HG03521 (cell line): ENCODE results near the gene SLC23A2.
"Not testable (repeated sequence)": the region's sequence is repeated elsewhere in the genome, so short reads cannot be mapped to it uniquely, and the experiment has no call there.

Source experiments
- ATAC-seq: cut with Tn5 transposase; IDR thresholded peaks from one replicate; pipeline ENCODE4 v1.9.1; 2021; ENCODE audit warnings: mild to moderate bottlenecking, moderate library complexity; ENCODE audit not compliant: unreplicated experiment

The SLC23A2 gene

GRCh38 chr20:4883546-4883945, 117.8 kb downstream of the SLC23A2 start:
- no peak for ATAC-seq

- ATAC-seq, result no peak
Observed at GRCh38 chr20:4883051-4883450, 118.3 kb downstream of the SLC23A2 start.

GRCh38 chr20:4881006-4881730, 120.1 kb downstream of the SLC23A2 start:
- no peak for ATAC-seq

- no peak for ATAC-seq
Observed at GRCh38 chr20:4880051-4880450, 121.3 kb downstream of the SLC23A2 start.

GRCh38 chr20:4878099-4878498, 123.2 kb downstream of the SLC23A2 start:
- not testable (repeated sequence) for ATAC-seq

- no peak for ATAC-seq
Observed at GRCh38 chr20:4876731-4877130, 124.6 kb downstream of the SLC23A2 start.

GRCh38 chr20:4876301-4876700, 125.0 kb downstream of the SLC23A2 start:
- ATAC-seq, result no peak

GRCh38 chr20:4875578-4876067, 125.7 kb downstream of the SLC23A2 start:
- ATAC-seq, result no peak

- ATAC-seq, result no peak
Observed at GRCh38 chr20:4873396-4873795, 127.9 kb downstream of the SLC23A2 start.

GRCh38 chr20:4871486-4871885, 129.8 kb downstream of the SLC23A2 start:
- no peak for ATAC-seq

- ATAC-seq, result no peak
Observed at GRCh38 chr20:4870906-4871305, 130.4 kb downstream of the SLC23A2 start.

GRCh38 chr20:4869290-4870193, 131.8 kb downstream of the SLC23A2 start:
- no peak for ATAC-seq

GRCh38 chr20:4867051-4867450, 134.3 kb downstream of the SLC23A2 start:
- no peak for ATAC-seq

GRCh38 chr20:4866429-4866828, 134.9 kb downstream of the SLC23A2 start:
- no peak for ATAC-seq

GRCh38 chr20:4864311-4864752, 137.0 kb downstream of the SLC23A2 start:
- ATAC-seq, result no peak

- ATAC-seq, result no peak
Observed at GRCh38 chr20:4862661-4863060, 138.6 kb downstream of the SLC23A2 start.

- no peak for ATAC-seq
Observed at GRCh38 chr20:4861961-4862360, 139.3 kb downstream of the SLC23A2 start.

- ATAC-seq, result no peak
Observed at GRCh38 chr20:4858000-4858399, 143.3 kb downstream of the SLC23A2 start.

- ATAC-seq, result no peak
Observed at GRCh38 chr20:4856022-4856755, 145.1 kb downstream of the SLC23A2 start.

GRCh38 chr20:4855555-4855954, 145.8 kb downstream of the SLC23A2 start:
- ATAC-seq, result no peak

- no peak for ATAC-seq
Observed at GRCh38 chr20:4855097-4855496, 146.2 kb downstream of the SLC23A2 start.
